HEK293T (cell line): ENCODE data around the gene RHEB.

Experiments
- ARNT ChIP-seq: fragments of 450-650 bp; IDR thresholded peaks from 2 replicates; pipeline ENCODE4 v1.6.1; 2017; ENCODE audit warnings: mild to moderate bottlenecking
- BHLHE40 ChIP-seq: fragments of 450-650 bp; IDR thresholded peaks from 2 replicates; pipeline ENCODE4 v1.6.1; 2016; ENCODE audit warnings: mild to moderate bottlenecking, moderate library complexity, borderline replicate concordance
- CTBP1 ChIP-seq: fragments of 450-650 bp; IDR thresholded peaks from 2 replicates; pipeline ENCODE4 v1.6.1; 2016; ENCODE audit warnings: borderline replicate concordance
- ELF4 ChIP-seq: fragments of 450-650 bp; IDR thresholded peaks from 2 replicates; pipeline ENCODE4 v1.6.1; 2017; ENCODE audit warnings: antibody characterized with exemption
- FOXA1 ChIP-seq: fragments of 450-650 bp; IDR thresholded peaks from 2 replicates; pipeline ENCODE4 v1.6.1; 2016; ENCODE audit warnings: mild to moderate bottlenecking
- FOXK2 ChIP-seq: fragments of 450-650 bp; IDR thresholded peaks from 2 replicates; pipeline ENCODE4 v1.6.1; 2016; ENCODE audit warnings: mild to moderate bottlenecking
- FOXM1 ChIP-seq: fragments of 450-650 bp; IDR thresholded peaks from 2 replicates; pipeline ENCODE4 v1.6.1; 2017; ENCODE audit warnings: mild to moderate bottlenecking, borderline replicate concordance
- HDGF ChIP-seq: fragments of 450-650 bp; IDR thresholded peaks from 2 replicates; pipeline ENCODE4 v1.6.1; 2017; ENCODE audit warnings: antibody characterized with exemption, borderline replicate concordance
- L3MBTL2 ChIP-seq: fragments of 450-650 bp; conservative IDR thresholded peaks from 2 replicates; pipeline ENCODE4 v1.6.1; 2016; ENCODE audit warnings: mild to moderate bottlenecking
- LEF1 ChIP-seq: fragments of 450-650 bp; IDR thresholded peaks from 2 replicates; pipeline ENCODE4 v1.6.1; 2017; ENCODE audit warnings: mild to moderate bottlenecking, borderline replicate concordance
- NFRKB ChIP-seq: fragments of 450-650 bp; IDR thresholded peaks from 2 replicates; pipeline ENCODE4 v1.6.1; 2016; ENCODE audit warnings: mild to moderate bottlenecking, moderate library complexity
- SP1 ChIP-seq: fragments of 450-650 bp; IDR thresholded peaks from 2 replicates; pipeline ENCODE4 v1.6.1; 2017
- SUZ12 ChIP-seq: fragments of 450-650 bp; IDR thresholded peaks from 2 replicates; pipeline ENCODE4 v1.6.1; 2016; ENCODE audit warnings: mild to moderate bottlenecking
- TF ChIP-seq, protein P1 (sequence below): fragments of 450-650 bp; IDR thresholded peaks from 2 replicates; pipeline ENCODE4 v1.6.1; 2016

- TF ChIP-seq BHLHE40 (no peak), SP1 (no peak), ELF4 (no peak), FOXK2 (no peak), CTBP1 (no peak), HDGF (no peak), SUZ12 (no peak), NFRKB (no peak), LEF1 (no peak), FOXM1 (no peak), ARNT (no peak), FOXA1 (no peak), L3MBTL2 (no peak)
- TF ChIP-seq, protein P1, sequence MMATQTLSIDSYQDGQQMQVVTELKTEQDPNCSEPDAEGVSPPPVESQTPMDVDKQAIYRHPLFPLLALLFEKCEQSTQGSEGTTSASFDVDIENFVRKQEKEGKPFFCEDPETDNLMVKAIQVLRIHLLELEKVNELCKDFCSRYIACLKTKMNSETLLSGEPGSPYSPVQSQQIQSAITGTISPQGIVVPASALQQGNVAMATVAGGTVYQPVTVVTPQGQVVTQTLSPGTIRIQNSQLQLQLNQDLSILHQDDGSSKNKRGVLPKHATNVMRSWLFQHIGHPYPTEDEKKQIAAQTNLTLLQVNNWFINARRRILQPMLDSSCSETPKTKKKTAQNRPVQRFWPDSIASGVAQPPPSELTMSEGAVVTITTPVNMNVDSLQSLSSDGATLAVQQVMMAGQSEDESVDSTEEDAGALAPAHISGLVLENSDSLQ: no peak
Measured at GRCh38 chr7:151423936-151424335, 95.8 kb downstream of the RHEB start.
